ENCODE measurements around the gene PCF11.
A peak's percentile ranks its signal among the peaks of the same experiment; 100 is the strongest.
"Not testable (repeated sequence)": the region's sequence is repeated elsewhere in the genome, so short reads cannot be mapped to it uniquely, and the experiment has no call there.

The PCF11 gene

DNA sequence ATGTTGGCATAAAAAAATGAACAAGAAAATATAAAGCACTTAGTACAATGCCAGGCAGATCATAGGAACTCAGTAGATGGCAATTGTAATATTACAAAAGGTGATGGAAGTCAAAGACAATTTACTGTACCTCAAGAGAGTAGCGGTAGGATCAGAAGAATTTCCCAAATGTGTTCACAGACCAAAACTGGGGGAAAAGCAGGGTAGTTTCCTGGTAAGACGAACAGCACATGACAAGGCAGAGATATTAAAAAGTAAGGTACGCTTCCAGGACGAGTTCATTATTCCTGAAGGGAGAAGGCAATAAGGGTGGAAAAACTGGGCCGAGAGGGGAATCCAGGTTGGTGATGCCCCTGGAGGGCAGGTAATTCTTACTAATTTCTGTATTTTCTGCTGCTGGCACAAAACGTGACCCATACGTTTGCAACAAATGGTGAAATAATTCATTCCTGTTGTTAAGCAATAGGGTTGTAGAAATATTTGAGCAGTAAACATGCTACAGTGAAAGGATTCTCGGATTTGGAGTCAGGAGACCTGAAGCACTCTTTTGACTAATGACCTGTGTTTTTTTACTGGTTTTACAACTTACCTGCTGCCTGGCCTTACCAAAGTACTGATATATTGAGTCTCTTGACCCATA, 35.8 kb downstream of the PCF11 start:
- DNase-seq (ENCODE audit: low read depth in 1 of 2, low spot score in 1 of 2) = no peak

DNA sequence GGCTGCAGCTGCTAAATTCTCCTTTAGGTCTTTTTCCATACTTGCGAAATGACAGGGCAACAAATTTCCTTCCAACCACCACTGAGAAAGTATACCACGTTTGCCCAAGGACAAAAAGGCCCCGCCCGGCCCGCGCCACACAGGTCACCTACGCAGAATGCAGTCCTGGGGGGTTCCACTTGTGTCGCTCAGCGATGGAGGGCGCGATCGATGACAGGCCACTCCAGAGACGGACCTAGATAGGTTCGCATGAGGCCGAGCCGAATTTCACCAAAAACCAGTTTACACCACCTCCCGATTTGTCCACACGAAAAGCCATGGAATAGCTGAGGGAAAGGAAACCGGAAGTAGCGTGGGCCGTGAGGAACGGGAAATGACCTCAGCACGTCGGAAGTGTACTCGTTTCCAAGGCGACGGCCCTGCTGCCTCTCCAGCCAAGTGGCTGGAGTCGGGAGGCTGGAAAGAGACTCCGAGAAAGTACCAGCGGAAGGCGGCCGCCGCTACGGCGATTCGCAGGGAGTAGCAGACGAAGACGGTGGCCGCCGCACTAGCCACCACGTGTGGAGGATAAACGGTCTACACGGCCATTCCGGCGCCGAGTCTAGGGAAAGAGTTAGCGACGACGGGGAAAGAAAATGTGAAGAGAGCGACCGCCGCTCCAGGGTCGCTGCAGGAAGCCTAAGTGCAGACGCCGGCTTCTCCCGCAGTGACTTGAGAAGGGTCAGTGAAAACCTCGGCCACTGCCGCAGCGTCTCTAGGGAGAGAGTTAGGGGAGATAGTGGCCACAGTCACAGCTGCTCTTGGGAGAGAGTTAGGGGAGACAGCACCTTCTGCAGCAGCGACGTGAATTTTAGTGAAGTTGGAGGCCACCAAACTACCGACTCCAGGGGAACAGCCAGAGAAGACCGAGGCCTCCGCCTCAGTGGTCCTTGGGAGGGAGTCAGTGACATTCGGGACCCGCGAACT, 36.7 kb downstream of the PCF11 start, which contains the start of gene ANKRD42:
TSS of gene ANKRD42 (plus strand) at position 398 of the 966 bp plus-strand sequence. CDS start 959 bp downstream, outside the sequence.
- DNase-seq (ENCODE audit: low read depth in 1 of 2, low spot score in 1 of 2) = peak; percentile 76 to 82

DNA sequence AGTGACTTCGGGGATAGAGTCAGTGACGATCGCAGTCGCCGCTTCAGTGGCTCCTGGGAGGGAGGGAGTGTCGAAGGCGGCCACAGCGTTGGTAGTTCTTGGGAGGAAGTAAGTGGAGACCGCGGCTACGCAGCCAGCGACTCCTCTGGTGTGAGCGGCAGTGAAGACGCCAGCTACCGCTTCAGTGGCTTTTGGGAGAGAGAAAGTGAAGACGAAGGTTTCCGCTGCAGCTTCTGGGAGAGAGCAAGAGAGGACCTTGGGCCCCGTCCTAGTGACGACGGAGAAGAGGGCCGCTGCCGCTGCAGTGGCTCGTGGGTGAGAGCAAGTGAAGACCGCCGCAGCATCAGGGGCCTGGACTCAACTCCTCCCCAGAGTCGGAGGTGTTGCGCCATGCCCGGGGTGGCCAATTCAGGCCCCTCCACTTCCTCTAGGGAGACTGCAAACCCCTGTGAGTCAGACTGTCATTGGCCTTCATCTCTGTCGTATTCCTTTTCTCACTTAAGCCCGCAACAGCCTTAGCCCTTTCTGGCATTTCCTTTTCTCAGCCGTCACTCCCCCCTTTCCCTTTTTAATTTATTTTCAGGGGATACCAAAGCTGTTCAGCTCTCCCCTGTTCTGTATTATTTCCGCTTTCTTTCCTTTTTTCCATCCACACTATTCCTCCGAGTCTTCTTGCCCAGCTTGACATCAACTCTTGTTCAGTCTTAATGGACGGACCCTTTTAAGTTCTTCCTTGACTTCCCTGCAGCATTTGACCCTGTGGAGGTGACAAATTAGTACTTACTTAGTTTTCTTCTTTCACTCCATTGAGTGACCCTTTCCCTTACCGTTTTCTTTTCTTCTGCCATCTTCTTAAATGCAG, 37.6 kb downstream of the PCF11 start:
- peak in 1 of 2 donors; percentile 17 for DNase-seq (ENCODE audit: low read depth in 1 of 2, low spot score in 1 of 2)

DNA sequence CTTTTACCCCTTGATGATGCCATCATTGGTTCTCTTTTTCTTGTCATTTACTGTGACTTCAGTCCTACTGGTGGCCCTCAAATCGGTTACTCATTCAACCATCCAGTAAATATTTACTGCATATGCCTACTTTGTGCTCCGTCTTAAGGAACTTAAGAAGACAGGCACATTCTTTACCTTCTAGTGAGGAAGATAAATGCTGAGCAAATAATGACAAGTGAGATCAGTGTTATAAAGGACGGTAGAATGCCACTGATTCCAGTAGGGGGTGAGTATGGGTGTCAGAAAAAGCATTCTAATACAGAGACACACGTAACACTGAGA, 38.2 kb downstream of the PCF11 start:
- DNase-seq (ENCODE audit: low read depth in 1 of 2, low spot score in 1 of 2) = no peak

DNA sequence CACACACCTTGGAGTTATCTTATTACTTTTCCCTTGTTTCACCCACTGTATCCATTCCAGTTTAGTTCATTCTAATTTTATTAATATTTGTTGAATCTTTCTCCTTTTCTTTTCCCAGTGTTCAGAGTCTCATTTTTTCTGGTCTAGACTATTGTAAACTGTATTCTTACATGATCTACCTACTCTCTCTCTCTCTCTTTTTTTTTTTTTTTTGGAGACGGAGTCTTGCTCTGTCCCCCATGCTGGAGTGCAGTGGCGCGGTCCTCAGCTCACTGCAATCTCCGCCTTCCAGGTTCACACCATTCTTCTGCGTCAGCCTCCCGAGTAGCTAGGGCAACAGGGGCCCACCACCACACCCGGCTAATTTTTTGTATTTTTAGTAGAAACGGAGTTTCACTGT, 38.7 kb downstream of the PCF11 start:
- DNase-seq (ENCODE audit: low read depth in 1 of 2, low spot score in 1 of 2) = no peak

DNA sequence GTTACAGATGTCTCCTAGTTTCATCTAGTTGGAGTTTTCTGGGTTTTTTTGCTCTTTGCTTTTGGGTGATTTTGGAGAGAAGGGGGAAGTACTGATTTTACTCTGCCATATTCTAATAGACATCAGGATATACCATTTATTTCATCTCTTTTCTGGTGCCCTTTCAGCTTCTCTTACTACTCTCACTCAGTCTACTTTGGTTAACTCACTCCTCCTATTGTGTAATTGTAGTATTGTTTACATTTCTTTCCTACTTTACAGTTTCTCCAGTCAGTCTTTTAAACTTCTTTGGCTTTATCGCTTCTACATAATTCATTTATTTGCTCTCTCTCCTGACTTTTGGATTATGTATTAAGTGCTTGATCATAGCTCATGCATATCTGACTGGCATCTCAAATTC, 43.1 kb downstream of the PCF11 start:
- no peak for DNase-seq (ENCODE audit: low read depth in 1 of 2, low spot score in 1 of 2)

DNA sequence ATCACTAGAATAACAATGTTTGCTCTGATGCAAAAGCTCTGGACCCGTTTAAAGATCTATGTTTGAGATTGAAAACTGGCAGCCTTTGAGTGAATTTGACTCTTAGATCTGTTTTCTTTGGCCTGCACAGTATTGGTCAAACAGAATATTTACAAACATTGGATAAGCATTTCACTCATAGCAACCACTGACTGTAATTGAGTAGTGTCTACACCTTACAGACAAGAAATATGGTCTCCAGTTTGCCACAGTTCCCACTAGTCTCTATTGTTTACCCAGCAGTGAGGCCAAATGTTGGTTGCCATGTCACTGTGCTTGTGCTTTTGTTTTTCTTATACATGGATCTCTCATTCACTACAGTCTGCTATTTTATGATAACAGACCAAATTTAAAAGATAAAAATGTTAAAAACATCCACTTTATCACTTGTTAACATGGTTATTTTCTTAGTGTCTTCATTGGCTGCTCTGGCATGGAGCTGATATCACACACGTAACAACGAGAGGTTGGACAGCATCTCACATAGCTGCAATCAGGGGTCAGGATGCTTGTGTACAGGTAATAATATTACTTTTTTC, 48.8 kb downstream of the PCF11 start:
- no peak for DNase-seq (ENCODE audit: low read depth in 1 of 2, low spot score in 1 of 2)

DNA sequence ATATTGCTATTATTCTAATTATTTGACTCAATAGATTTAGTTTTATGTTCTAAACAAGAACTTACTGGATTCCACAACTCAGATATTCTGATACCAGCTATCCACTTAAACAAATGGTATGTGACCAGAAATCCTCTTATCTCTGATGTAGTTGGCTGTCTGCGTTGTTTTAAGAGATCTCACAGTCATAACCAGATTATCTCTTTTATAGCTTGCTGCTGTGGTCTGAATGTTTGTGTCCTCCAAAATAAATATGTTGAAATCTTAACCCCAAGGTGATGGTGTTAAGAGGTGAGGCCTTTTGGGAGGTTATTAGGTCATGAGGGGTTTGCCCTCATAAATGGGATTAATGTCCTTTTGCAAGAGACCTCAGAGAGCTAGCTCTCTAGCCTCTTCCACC, 49.3 kb downstream of the PCF11 start:
- no peak for DNase-seq (ENCODE audit: low read depth in 1 of 2, low spot score in 1 of 2)

DNA sequence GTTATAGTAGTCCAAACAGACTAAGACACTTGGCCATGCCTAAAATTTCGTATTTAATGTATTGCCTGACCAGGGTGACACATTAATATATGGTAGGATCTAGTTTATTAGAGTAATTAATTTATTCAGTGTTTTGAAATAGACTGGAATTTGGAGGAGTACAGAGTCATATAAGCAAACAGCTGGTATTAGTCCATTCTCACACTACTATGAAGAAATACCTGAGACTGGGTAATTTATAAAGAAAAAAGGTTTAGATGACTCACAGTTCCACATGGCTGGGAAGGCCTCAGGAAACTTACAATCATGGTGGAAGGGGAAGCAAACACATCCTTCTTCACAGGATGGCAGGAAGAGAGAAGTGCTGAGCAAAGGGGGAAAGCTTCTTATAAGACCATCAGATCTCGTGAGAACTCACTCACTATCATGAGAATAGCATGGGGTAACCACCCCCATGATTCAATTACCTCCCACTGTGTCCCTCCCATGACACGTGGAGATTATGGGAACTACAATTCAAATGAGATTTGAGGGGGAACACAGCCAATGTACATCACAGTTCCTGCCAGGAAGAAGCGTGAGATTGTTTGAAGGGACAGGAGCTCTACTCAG, 49.9 kb downstream of the PCF11 start:
- DNase-seq (ENCODE audit: low read depth in 1 of 2, low spot score in 1 of 2) = not testable (repeated sequence)

DNA sequence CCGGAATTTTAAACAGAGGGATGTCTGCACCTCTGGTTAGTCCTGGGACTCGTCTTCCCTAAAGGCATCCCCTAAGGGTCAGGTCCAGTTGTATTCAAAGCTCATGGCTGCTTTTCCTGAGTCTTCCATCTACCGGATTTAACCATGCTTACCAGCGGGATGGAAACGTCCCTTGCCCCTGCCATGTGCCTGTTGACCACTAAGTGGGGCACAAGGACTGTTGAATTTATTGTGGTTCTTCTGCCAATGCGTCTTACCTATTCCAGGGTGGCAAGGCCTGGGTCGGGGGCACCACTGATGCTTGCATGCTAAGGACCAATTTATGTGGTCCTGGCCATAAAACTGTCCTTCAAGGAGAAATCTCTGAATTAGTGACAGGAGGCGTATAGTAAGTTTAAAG, 62.2 kb downstream of the PCF11 start:
- no peak for DNase-seq (ENCODE audit: low read depth in 1 of 2, low spot score in 1 of 2)

DNA sequence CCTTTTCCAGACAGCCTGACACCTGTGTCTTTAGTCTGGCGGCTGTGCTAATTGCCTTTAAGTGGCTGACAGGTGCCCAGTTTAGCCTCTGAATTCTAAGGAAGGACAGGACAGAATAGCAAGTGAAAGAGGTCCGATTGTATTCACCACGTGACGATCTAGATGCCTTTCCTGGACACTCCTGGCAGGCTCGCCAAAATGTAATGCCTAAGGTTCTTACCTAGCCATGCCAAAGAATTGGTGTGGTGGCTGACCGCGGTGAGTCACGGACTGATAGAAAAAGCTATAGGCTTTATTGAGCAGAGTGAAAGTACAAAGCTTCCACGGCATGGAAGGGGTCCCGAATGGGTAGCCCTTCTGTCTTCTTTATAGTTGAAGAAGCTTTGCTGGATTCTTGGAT, 63.3 kb downstream of the PCF11 start:
- no peak for DNase-seq (ENCODE audit: low read depth in 1 of 2, low spot score in 1 of 2)

DNA sequence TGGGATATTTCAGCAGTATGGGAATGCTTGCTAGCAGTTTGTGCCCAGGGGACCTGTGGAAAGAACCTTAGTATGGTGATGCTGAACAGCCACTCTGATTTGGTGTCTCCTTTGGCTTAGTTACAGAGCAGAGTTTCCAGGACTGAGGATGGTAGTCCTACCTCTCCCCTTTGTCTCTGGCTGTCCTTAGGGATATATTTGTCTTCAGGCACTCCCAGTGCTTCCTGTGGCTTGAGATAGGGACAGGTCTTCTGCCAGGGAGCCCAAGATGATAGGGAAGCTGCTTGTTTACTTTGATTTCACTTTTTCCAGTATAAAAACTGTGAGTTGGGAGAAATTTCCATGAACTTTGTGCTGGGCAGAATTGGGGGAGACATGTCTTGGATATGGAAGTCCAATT, 64.8 kb downstream of the PCF11 start:
- DNase-seq (ENCODE audit: low read depth in 1 of 2, low spot score in 1 of 2) = no peak

DNA sequence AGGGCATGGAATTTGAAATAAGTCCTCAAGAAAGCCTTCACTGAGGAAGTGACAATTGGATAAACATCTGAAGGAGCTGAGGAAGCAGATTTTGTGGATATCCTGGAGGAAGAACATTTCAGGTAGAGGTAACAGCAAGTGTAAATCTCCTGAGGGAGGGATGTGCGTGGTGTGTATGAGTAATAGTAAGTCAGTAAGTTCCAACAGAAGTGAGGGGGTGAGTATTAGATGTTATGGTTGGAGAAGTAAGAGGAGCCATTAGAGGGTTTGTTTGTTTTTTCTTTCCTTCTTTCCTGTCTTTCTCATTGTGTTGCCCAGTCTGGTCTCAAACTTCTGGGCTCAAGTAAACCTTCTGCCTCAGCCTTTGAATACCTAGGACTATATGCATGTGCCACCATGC, 65.6 kb downstream of the PCF11 start:
- no peak for DNase-seq (ENCODE audit: low read depth in 1 of 2, low spot score in 1 of 2)

DNA sequence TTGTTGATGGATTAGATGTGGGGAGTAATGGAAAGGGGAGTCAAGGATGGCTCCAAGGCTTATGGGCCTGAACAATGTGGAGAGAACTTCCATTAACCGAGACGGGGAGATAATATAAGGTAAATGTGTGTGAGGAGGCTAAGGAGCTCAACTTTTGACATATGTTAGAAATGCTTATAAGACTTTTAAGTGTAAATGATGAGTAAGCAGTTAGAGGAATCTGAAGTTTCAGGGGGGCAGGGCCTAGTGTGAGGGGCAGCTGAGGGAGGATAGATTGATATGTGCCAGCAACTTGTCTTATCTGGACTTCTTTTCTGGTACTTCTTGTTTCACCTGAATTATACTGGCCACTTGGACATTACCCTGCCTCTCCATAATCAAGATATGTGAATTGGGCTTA, 66.5 kb downstream of the PCF11 start:
- no peak for DNase-seq (ENCODE audit: low read depth in 1 of 2, low spot score in 1 of 2)

DNA sequence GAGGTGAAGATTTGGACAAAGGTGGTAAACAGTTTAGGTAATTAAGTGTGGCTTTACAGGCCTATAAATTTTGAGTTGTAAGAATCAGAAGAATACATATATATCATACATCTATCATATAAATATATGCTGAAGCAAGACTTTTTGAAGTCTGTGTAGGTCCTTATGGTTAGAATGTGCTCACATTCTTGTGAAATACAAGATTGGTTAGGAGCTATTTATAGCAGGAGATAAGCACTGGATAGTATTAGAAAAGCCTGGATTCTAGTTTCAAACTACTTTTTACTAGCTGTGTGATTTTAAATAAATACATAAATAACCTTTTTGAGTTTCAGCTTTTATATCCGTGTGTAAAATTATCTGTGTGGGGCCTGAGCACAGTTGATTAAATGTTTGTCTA, 78.9 kb downstream of the PCF11 start:
- no peak for DNase-seq (ENCODE audit: low read depth in 1 of 2, low spot score in 1 of 2)
